ENCODE measurements around the gene RWDD4. TPM values are rescaled to one million over a fixed set of nuclear protein-coding genes. Genes with fewer than 3 reads are reported as not detected.

Gene RWDD4
- total and polyA plus RNA-seq, 11 donors, result 8.2 to 20.4 (median 15.8) TPM

GRCh38 chr4:183610033-183610432 is 49.0 kb downstream of the RWDD4 start:
- ATAC-seq, result peak in 1 of 4 donors; percentile 47
- intact Hi-C loops (cut with DNase I), result no loop called here
- TF ChIP-seq CTCF (IDR thresholded peaks at IDR 0.05) (no peak), POLR2A (IDR thresholded peaks at IDR 0.05) (no peak)
- Histone ChIP-seq H3K4me3 (no peak overlapping the region), H3K4me1 (peaks cover 0 to 5% (median 0%) of the 10 kb centered on the region in 12 donors), H3K27me3 (peaks cover 0 to 1% (median 0%) of the 10 kb centered on the region in 9 donors), H3K36me3 (no peaks in the 10 kb centered on the region), H3K27ac (no peak overlapping the region), H3K9me3 (no peaks in the 10 kb centered on the region)
- DNase-seq, result peak in 1 of 5 donors; percentile 42
- WGBS, 4 donors, result 78 to 85% (median 82%) methylated on average over 2 of the region's 2 CpGs

GRCh38 chr4:183609151-183609550 is 49.8 kb downstream of the RWDD4 start:
- Histone ChIP-seq H3K9me3 (no peaks in the 10 kb centered on the region), H3K36me3 (no peaks in the 10 kb centered on the region), H3K4me3 (no peak overlapping the region), H3K27me3 (no peaks in the 10 kb centered on the region), H3K27ac (no peak overlapping the region), H3K4me1 (peaks cover 0 to 5% (median 0%) of the 10 kb centered on the region in 12 donors)
- intact Hi-C loops (cut with DNase I), result loop anchor here in 3 of 10 donors (5.0 to 10.0 kb wide), 2 partner anchors 134 to 137 kb away; no protein-coding TSS in a partner anchor
- DNase-seq, result no peak
- no peak for ATAC-seq
- 86 to 97% (median 95%) methylated on average over 7 to 9 of the region's 9 CpGs for WGBS, 4 donors
- TF ChIP-seq POLR2A (IDR thresholded peaks at IDR 0.05), result no peak
- TF ChIP-seq CTCF (IDR thresholded peaks at IDR 0.05), result no peak

- no peaks in the 10 kb centered on the region for H3K9me3 ChIP-seq
- DNase-seq (no peak), ATAC-seq (no peak)
- TF ChIP-seq CTCF (IDR thresholded peaks at IDR 0.05) (no peak), POLR2A (IDR thresholded peaks at IDR 0.05) (no peak)
- H3K27me3 ChIP-seq, result no peaks in the 10 kb centered on the region
- H3K4me1 ChIP-seq, result peaks cover 0 to 5% (median 0%) of the 10 kb centered on the region in 12 donors
- no peaks in the 10 kb centered on the region for H3K36me3 ChIP-seq
- intact Hi-C loops (cut with DNase I), result loop anchor here in 3 of 10 donors (5.0 to 10.0 kb wide), 2 partner anchors 133 to 136 kb away; no protein-coding TSS in a partner anchor
- no peak overlapping the region for H3K4me3 ChIP-seq
- 69 to 95% (median 84%) methylated on average over 4 of the region's 4 CpGs for WGBS, 4 donors
- H3K27ac ChIP-seq, result no peak overlapping the region
Observed at GRCh38 chr4:183607894-183608293, 51.1 kb downstream of the RWDD4 start.

- Histone ChIP-seq H3K9me3 (no peaks in the 10 kb centered on the region), H3K27ac (no peak overlapping the region), H3K27me3 (no peaks in the 10 kb centered on the region), H3K4me3 (no peak overlapping the region), H3K4me1 (no peaks in the 10 kb centered on the region), H3K36me3 (no peaks in the 10 kb centered on the region)
- intact Hi-C loops (cut with DNase I), result loop anchor here in 7 of 10 donors (2.0 to 10.0 kb wide), 3 partner anchors 128 to 130 kb away; no protein-coding TSS in a partner anchor
- DNase-seq (no peak), ATAC-seq (peak in 1 of 4 donors; percentile 47)
- 58 to 60% (median 60%) methylated on average over 6 of the region's 6 CpGs for WGBS, 4 donors
- TF ChIP-seq POLR2A (IDR thresholded peaks at IDR 0.05) (no peak), CTCF (IDR thresholded peaks at IDR 0.05) (peak in 9 of 12 donors; percentile 14 to 48 (median 27))
Observed at GRCh38 chr4:183602557-183603027, 56.4 kb downstream of the RWDD4 start.
